GM12878 (cell line): Measurements from ENCODE around the gene CYBC1. TPM values are rescaled to one million over a fixed set of nuclear protein-coding genes. Genes with fewer than 3 reads are reported as not detected.

Source experiments
- ATAC-seq: fragments of 200-7000 bp; cut with Tn5 transposase; 3 replicates; pipeline ENCODE4 v1.9.1; 2020; ENCODE audit warnings: mild to moderate bottlenecking, moderate library complexity
- BruUV-seq: library from RNA; stranded (reverse); fragments of 400-500 nt; replicated peaks from 2 replicates; lab custom pipeline; 2021; lab: Mats Ljungman, UMichigan
- CTCF ChIA-PET: fragments of 300-600 bp; sonication (Branson Sonifier 250); formaldehyde crosslinking; extraction: SDS; loops from one replicate; lab custom pipeline; 2021; ENCODE audit warnings: inconsistent platforms; lab: Yijun Ruan, JAX
- POLR2A ChIA-PET: fragments of 350-600 bp; formaldehyde crosslinking; extraction: SDS; loops from one replicate; lab custom pipeline; 2021; ENCODE audit warnings: inconsistent platforms; lab: Charles Lee
- RAD21 ChIA-PET: fragments of 300-600 bp; sonication (Branson Sonifier 250); formaldehyde crosslinking; loops from one replicate; lab custom pipeline; 2023; ENCODE audit warnings: antibody characterized with exemption; ENCODE audit not compliant: unreplicated experiment; lab: Charles Lee
- SMC1A ChIA-PET: fragments of 300-600 bp; sonication (Branson Sonifier 250); formaldehyde crosslinking; loops from one replicate; lab custom pipeline; 2023; ENCODE audit not compliant: unreplicated experiment, uncharacterized antibody; lab: Charles Lee
- DNase-seq: peaks from one replicate; pipeline ENCODE4 v3.0.0-alpha.2; 2011; ENCODE audit warnings: low read depth, low spot score
- FAIRE-seq: peaks from 3 replicates; lab custom pipeline; 2011; peaks lifted over from hg19 to GRCh38; lab: Jason Lieb, UNC
- H2AFZ ChIP-seq: 2 replicates; pipeline ENCODE4 v1.6.0; 2011; ENCODE audit warnings: low read depth, low read length, control low read depth; ENCODE audit not compliant: control insufficient read depth
- H3K27ac ChIP-seq: 2 replicates; pipeline ENCODE4 v1.5.1; 2011; ENCODE audit warnings: control low read depth; ENCODE audit not compliant: control insufficient read depth, insufficient read depth
- H3K27me3 ChIP-seq, 2 experiments: replicated peaks in 1 of 2; 2 replicates each; pipeline versions ENCODE4 v1.6.0 to v1.6.1; 2011; ENCODE audit warnings: low read length in 1 of 2; ENCODE audit not compliant: control insufficient read depth in 2 of 2, insufficient read depth in 2 of 2
- H3K36me3 ChIP-seq, 2 experiments: 2 replicates each; pipeline ENCODE4 v1.5.1; 2011; ENCODE audit warnings: low read length in 1 of 2; ENCODE audit not compliant: control insufficient read depth in 2 of 2, insufficient read depth in 2 of 2
- H3K4me1 ChIP-seq: 2 replicates; pipeline ENCODE4 v1.6.1; 2011; ENCODE audit warnings: mild to moderate bottlenecking, low read length, moderate library complexity, mixed read lengths; ENCODE audit not compliant: control insufficient read depth, insufficient read depth
- H3K4me2 ChIP-seq: 2 replicates; pipeline ENCODE4 v1.6.0; 2011; ENCODE audit warnings: control low read depth; ENCODE audit not compliant: control insufficient read depth, insufficient read depth
- H3K4me3 ChIP-seq: fragments of 200-600 bp; sonication (generic); 2 replicates; pipeline ENCODE4 v1.5.1; 2016
- H3K79me2 ChIP-seq: 2 replicates; pipeline ENCODE4 v1.6.0; 2011; ENCODE audit warnings: low read length; ENCODE audit not compliant: control insufficient read depth, insufficient read depth
- H3K9ac ChIP-seq: 2 replicates; pipeline ENCODE4 v1.8.0; 2011; ENCODE audit warnings: low read length, control low read depth, mixed read lengths; ENCODE audit not compliant: control insufficient read depth, insufficient read depth
- H3K9me3 ChIP-seq: replicated peaks from 3 replicates; pipeline ENCODE4 v1.5.1; 2011; ENCODE audit warnings: mild to moderate bottlenecking, low read length; ENCODE audit not compliant: control insufficient read depth, insufficient read depth
- H4K20me1 ChIP-seq: 2 replicates; pipeline ENCODE4 v1.6.0; 2011; ENCODE audit not compliant: control insufficient read depth, insufficient read depth
- BHLHE40 ChIP-seq, 2 experiments: fragments of 450-650 bp in 1 of 2; IDR thresholded peaks; 2 replicates each; pipeline ENCODE4 v1.6.1; 2011 to 2017; ENCODE audit warnings: low read depth in 2 of 2, borderline replicate concordance in 1 of 2, improper control_type of control experiment in 1 of 2, low read length in 1 of 2, mild to moderate bottlenecking in 1 of 2
- NKRF ChIP-seq: fragments of 450-650 bp; conservative IDR thresholded peaks from 2 replicates; pipeline ENCODE4 v1.6.1; 2017; ENCODE audit warnings: mild to moderate bottlenecking, moderate library complexity
- SRF ChIP-seq, 2 experiments: IDR thresholded peaks; 2 replicates each; pipeline ENCODE4 v1.6.1; 2011; ENCODE audit warnings: low read depth in 2 of 2, low read length in 2 of 2, mild to moderate bottlenecking in 1 of 2, moderate library complexity in 1 of 2
- WGBS: methylation state at CpG from one replicate; pipeline ENCODE4 v1.1.6; 2016; ENCODE audit warnings: low lambda C conversion rate; ENCODE audit not compliant: insufficient replicate concordance, insufficient coverage; ENCODE audit errors: missing lambda C conversion rate; 5-methylcytosine and 5-hydroxymethylcytosine counted together
- in situ Hi-C: fragments of 300-500 bp; cut with MboI; formaldehyde crosslinking; loops from 9 replicates; pipeline ENCODE4 v1.14.3; 2018; ENCODE audit warnings: mixed read lengths
- intact Hi-C: fragments of 100-400 bp; cut with micrococcal nuclease; formaldehyde crosslinking; loops from one replicate; pipeline ENCODE4 v1.14.2; 2022; ENCODE audit not compliant: unreplicated experiment
- polyA plus RNA-seq, 11 experiments: library from polyadenylated mRNA; depleted of rRNA in 4 of 11; unstranded in 6 of 11; stranded (reverse) in 5 of 11; fragments of >200 nt; fragmentation: Nextera tagmentation in 4 of 11; fragmentation: Illumina TruSeq in 1 of 11; extraction: Ambion mirVana in 4 of 11; extraction: Trizol in 1 of 11; gene quantifications; 1 replicate in 1 of 11; 2 replicates in 10 of 11; pipeline versions ENCODE4 v1.2.1 to v1.2.3, GENCODE V29; 2011 to 2016; ENCODE audit warnings: inconsistent platforms in 2 of 11, missing spikeins in 2 of 11, low read depth in 1 of 11
- total RNA-seq, 4 experiments: library from RNA; depleted of rRNA in 3 of 4; stranded (reverse); fragments of >200 nt in 3 of 4; fragmentation: Illumina TruSeq in 1 of 4; extraction: Trizol in 1 of 4; gene quantifications; 2 replicates each; pipeline versions ENCODE4 v1.2.1 to v1.2.3, GENCODE V29; 2013 to 2021
- TF ChIP-seq, protein P1 (sequence below): IDR thresholded peaks from 2 replicates; pipeline ENCODE4 v1.6.1; 2011; ENCODE audit warnings: borderline replicate concordance, low read depth, mild to moderate bottlenecking, moderate library complexity, mixed read lengths, low read length; ENCODE audit not compliant: insufficient read depth; ENCODE audit errors: extremely low read length
- TF ChIP-seq, protein P2 (sequence below): fragments of 450-650 bp; IDR thresholded peaks from 2 replicates; pipeline ENCODE4 v1.6.1; 2016; ENCODE audit warnings: mild to moderate bottlenecking

The CYBC1 gene
- total and polyA plus RNA-seq, 10 of the 15 experiments (the other 5 are each of a cell fraction or from before 2014, with no cell fraction given) = 4.2 to 162 (median 133) TPM

GRCh38 chr17:82497483-82498405 is 47.2 kb upstream of the CYBC1 start:
- ATAC-seq (peak; percentile 35), FAIRE-seq (no peak), DNase-seq (no peak)
- ChIA-PET SMC1A (interaction anchor here (0.9 to 2.1 kb wide), 3 partner anchors 9 to 47 kb away, joined by 3 to 7 read pairs (median 4); no protein-coding TSS in a partner anchor), POLR2A (interaction anchor here (0.6 to 2.0 kb wide), 5 partner anchors 9 to 281 kb away, joined by 3 to 11 read pairs (median 4); no protein-coding TSS in a partner anchor), RAD21 (interaction anchor here (0.7 to 3.3 kb wide), 6 partner anchors 10 to 57 kb away, joined by 3 to 9 read pairs (median 4); partner anchors contain the start of gene FOXK2), CTCF (interaction anchor here (0.6 to 1.4 kb wide), 3 partner anchors 9 to 290 kb away, joined by 3 to 5 read pairs (median 4); no protein-coding TSS in a partner anchor)
- peak overlapping the region; percentile 38; the same call in 1 of the 2 replicates for H3K27ac ChIP-seq
- WGBS = 25% methylated on average over 49 of the region's 66 CpGs
- peak overlapping the region; percentile 82 for H3K4me2 ChIP-seq
- intact Hi-C loops = no loop called here
- no TSS peak for BruUV-seq
- peak overlapping the region; percentile 73 for H3K4me3 ChIP-seq
- H4K20me1 ChIP-seq = no peaks in the 10 kb centered on the region
- no peaks in the 10 kb centered on the region for H3K9me3 ChIP-seq
- in situ Hi-C loops = no loop called here
- TF ChIP-seq, protein P1, sequence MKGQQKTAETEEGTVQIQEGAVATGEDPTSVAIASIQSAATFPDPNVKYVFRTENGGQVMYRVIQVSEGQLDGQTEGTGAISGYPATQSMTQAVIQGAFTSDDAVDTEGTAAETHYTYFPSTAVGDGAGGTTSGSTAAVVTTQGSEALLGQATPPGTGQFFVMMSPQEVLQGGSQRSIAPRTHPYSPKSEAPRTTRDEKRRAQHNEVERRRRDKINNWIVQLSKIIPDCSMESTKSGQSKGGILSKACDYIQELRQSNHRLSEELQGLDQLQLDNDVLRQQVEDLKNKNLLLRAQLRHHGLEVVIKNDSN = peak; percentile 21
- TF ChIP-seq, protein P2, sequence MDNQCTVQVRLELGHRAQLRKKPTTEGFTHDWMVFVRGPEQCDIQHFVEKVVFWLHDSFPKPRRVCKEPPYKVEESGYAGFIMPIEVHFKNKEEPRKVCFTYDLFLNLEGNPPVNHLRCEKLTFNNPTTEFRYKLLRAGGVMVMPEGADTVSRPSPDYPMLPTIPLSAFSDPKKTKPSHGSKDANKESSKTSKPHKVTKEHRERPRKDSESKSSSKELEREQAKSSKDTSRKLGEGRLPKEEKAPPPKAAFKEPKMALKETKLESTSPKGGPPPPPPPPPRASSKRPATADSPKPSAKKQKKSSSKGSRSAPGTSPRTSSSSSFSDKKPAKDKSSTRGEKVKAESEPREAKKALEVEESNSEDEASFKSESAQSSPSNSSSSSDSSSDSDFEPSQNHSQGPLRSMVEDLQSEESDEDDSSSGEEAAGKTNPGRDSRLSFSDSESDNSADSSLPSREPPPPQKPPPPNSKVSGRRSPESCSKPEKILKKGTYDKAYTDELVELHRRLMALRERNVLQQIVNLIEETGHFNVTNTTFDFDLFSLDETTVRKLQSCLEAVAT = no peak
- TF ChIP-seq BHLHE40 (IDR thresholded peaks at IDR 0.05; ENCODE audit: borderline replicate concordance in 1 of 2, low read depth in 2 of 2, low read length in 1 of 2) (peak; percentile 32 to 91; a peak in 2 of 4 replicates), SRF (IDR thresholded peaks at IDR 0.05; ENCODE audit: low read depth in 2 of 2, low read length in 2 of 2) (no peak), NKRF (peak; percentile 47; the same call in 1 of the 2 replicates)
- no peaks in the 10 kb centered on the region for H3K79me2 ChIP-seq
- no peaks in the 10 kb centered on the region for H3K36me3 ChIP-seq
- peaks cover 29% of the 10 kb centered on the region for H3K4me1 ChIP-seq
- H2AFZ ChIP-seq = peak overlapping the region; percentile 75
- peak overlapping the region; percentile 65 for H3K9ac ChIP-seq
- no peaks in the 10 kb centered on the region for H3K27me3 ChIP-seq
